A549 (cell line): ENCODE measurements around the gene BFSP2.

Experiments
- CEBPB ChIP-seq, 2 experiments: fragments of >200 bp in 1 of 2; sonication (Bioruptor Twin) in 1 of 2; formaldehyde crosslinking in 1 of 2; IDR thresholded peaks; 2 replicates each; pipeline ENCODE4 v1.6.1; 2012 to 2016
- EHMT2 ChIP-seq: fragments of 200-600 bp; sonication (generic); IDR thresholded peaks from 2 replicates; pipeline ENCODE4 v1.6.1; 2016; ENCODE audit warnings: antibody characterized with exemption, low read depth, mild to moderate bottlenecking, moderate library complexity
- JUN ChIP-seq, 2 experiments: fragments of >200 bp; sonication (Bioruptor Twin); formaldehyde crosslinking; IDR thresholded peaks; 2 replicates in 1 of 2; 3 replicates in 1 of 2; pipeline ENCODE4 v1.6.1; 2016 to 2017
- POLR2A ChIP-seq: IDR thresholded peaks from 2 replicates; pipeline ENCODE4 v1.6.1; 2012; ENCODE audit warnings: mild to moderate bottlenecking, low read length
- RFX5 ChIP-seq: fragments of 450-650 bp; IDR thresholded peaks from 2 replicates; pipeline ENCODE4 v1.7.1; 2014; ENCODE audit warnings: antibody characterized with exemption, mild to moderate bottlenecking, moderate library complexity
- TF ChIP-seq, protein P1 (sequence below): fragments of >200 bp; sonication (Bioruptor Twin); formaldehyde crosslinking; IDR thresholded peaks from 3 replicates; pipeline ENCODE4 v1.5.1; 2016

DNA sequence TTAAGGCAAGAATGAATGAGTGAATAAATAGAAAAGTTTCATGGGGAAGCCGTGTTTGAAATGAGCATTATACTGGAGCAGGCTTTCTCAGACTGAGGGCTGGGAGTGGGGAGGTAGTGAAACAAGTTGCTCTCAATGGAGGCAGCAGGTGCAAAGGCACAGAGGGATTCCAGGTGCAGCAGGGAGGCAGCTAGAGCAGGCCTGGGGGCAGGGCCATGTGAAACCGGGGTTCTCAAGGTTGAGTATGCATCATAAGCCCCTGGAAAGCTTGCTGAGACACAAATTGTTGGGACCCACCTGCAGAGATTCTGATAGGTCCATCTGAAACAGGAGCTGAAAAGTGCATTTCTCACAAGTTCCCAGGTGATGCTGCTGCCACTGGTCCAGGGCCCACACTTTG, 45.3 kb downstream of the BFSP2 start:
- TF ChIP-seq, protein P1, sequence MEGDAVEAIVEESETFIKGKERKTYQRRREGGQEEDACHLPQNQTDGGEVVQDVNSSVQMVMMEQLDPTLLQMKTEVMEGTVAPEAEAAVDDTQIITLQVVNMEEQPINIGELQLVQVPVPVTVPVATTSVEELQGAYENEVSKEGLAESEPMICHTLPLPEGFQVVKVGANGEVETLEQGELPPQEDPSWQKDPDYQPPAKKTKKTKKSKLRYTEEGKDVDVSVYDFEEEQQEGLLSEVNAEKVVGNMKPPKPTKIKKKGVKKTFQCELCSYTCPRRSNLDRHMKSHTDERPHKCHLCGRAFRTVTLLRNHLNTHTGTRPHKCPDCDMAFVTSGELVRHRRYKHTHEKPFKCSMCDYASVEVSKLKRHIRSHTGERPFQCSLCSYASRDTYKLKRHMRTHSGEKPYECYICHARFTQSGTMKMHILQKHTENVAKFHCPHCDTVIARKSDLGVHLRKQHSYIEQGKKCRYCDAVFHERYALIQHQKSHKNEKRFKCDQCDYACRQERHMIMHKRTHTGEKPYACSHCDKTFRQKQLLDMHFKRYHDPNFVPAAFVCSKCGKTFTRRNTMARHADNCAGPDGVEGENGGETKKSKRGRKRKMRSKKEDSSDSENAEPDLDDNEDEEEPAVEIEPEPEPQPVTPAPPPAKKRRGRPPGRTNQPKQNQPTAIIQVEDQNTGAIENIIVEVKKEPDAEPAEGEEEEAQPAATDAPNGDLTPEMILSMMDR = no peak
- TF ChIP-seq POLR2A = no peak
- no peak for TF ChIP-seq CEBPB (IDR thresholded peaks at IDR 0.05)
- no peak for TF ChIP-seq JUN (IDR thresholded peaks at IDR 0.05)
- no peak for TF ChIP-seq EHMT2
- TF ChIP-seq RFX5 = no peak
